Liver (tissue), 9 donors: ENCODE measurements around the gene SLC36A3. TPM values are rescaled to one million over a fixed set of nuclear protein-coding genes. Genes with fewer than 3 reads are reported as not detected.

Experiments used
- DNase-seq: peaks from one replicate; pipeline ENCODE4 v3.0.0-alpha.2; 2017; ENCODE audit warnings: low spot score
- H3K27ac ChIP-seq, 2 donors: one replicate each; pipeline ENCODE4 v1.7.0; 2013; ENCODE audit warnings: inconsistent platforms in 2 of 2, low read length in 2 of 2, control low read depth in 1 of 2, low read depth in 1 of 2, mild to moderate bottlenecking in 1 of 2
- H3K27me3 ChIP-seq, 4 donors: one replicate each; pipeline versions ENCODE4 v1.6.1 to v1.7.0; 2013; ENCODE audit warnings: low read length in 3 of 4, inconsistent platforms in 1 of 4, mild to moderate bottlenecking in 1 of 4, moderate library complexity in 1 of 4; ENCODE audit not compliant: control insufficient read depth in 4 of 4, insufficient read depth in 4 of 4
- H3K36me3 ChIP-seq, 4 donors: one replicate each; pipeline versions ENCODE4 v1.6.1 to v1.7.0; 2013; ENCODE audit warnings: low read length in 3 of 4, mild to moderate bottlenecking in 3 of 4, low read depth in 1 of 4, moderate library complexity in 1 of 4; ENCODE audit not compliant: control insufficient read depth in 4 of 4, insufficient read depth in 3 of 4
- H3K4me1 ChIP-seq, 4 donors: one replicate each; pipeline versions ENCODE4 v1.6.1 to v1.7.0; 2013; ENCODE audit warnings: low read length in 3 of 4, mild to moderate bottlenecking in 3 of 4, moderate library complexity in 1 of 4; ENCODE audit not compliant: control insufficient read depth in 4 of 4, insufficient read depth in 4 of 4
- H3K4me3 ChIP-seq, 3 donors: one replicate each; pipeline versions ENCODE4 v1.6.1 to v1.7.0; 2013; ENCODE audit warnings: low read length in 3 of 3, control low read depth in 1 of 3, low read depth in 1 of 3, mild to moderate bottlenecking in 1 of 3
- H3K9ac ChIP-seq, 2 donors: one replicate each; pipeline ENCODE4 v1.7.0; 2013; ENCODE audit warnings: low read length in 2 of 2, mild to moderate bottlenecking in 2 of 2, moderate library complexity in 2 of 2, control low read depth in 1 of 2, low read depth in 1 of 2
- H3K9me3 ChIP-seq, 4 donors: one replicate each; pipeline versions ENCODE4 v1.6.1 to v1.7.0; 2013; ENCODE audit warnings: low read length in 3 of 4; ENCODE audit not compliant: control insufficient read depth in 4 of 4
- EGR1 ChIP-seq, 2 donors: IDR thresholded peaks; 2 replicates each; pipeline ENCODE4 v1.6.1; 2016 to 2018; ENCODE audit warnings: antibody characterized with exemption in 2 of 2, low read depth in 2 of 2
- FOXA1 ChIP-seq: IDR thresholded peaks from 2 replicates; pipeline ENCODE4 v1.6.1; 2016; ENCODE audit warnings: antibody characterized with exemption
- FOXA2 ChIP-seq: IDR thresholded peaks from 2 replicates; pipeline ENCODE4 v1.6.1; 2016; ENCODE audit warnings: antibody characterized with exemption
- HNF4A ChIP-seq, 2 donors: conservative IDR thresholded peaks; 2 replicates each; pipeline ENCODE4 v1.6.1; 2016; ENCODE audit warnings: antibody characterized with exemption in 2 of 2, mild to moderate bottlenecking in 2 of 2
- HNF4G ChIP-seq: IDR thresholded peaks from 2 replicates; pipeline ENCODE4 v1.6.1; 2016; ENCODE audit warnings: antibody characterized with exemption
- JUND ChIP-seq, 2 donors: IDR thresholded peaks; 2 replicates each; pipeline ENCODE4 v1.6.1; 2016; ENCODE audit warnings: antibody characterized with exemption in 2 of 2
- MAX ChIP-seq: IDR thresholded peaks from 2 replicates; pipeline ENCODE4 v1.6.1; 2016; ENCODE audit warnings: antibody characterized with exemption
- NR2F2 ChIP-seq: IDR thresholded peaks from 2 replicates; pipeline ENCODE4 v1.6.1; 2016; ENCODE audit warnings: antibody characterized with exemption
- RAD21 ChIP-seq, 2 donors: IDR thresholded peaks; 2 replicates each; pipeline ENCODE4 v1.6.1; 2016; ENCODE audit warnings: antibody characterized with exemption in 2 of 2, mild to moderate bottlenecking in 2 of 2
- RXRA ChIP-seq, 2 donors: IDR thresholded peaks; 2 replicates each; pipeline ENCODE4 v1.6.1; 2017 to 2018; ENCODE audit warnings: antibody characterized with exemption in 2 of 2, mild to moderate bottlenecking in 1 of 2
- SP1 ChIP-seq: IDR thresholded peaks from 2 replicates; pipeline ENCODE4 v1.6.1; 2018; ENCODE audit warnings: antibody characterized with exemption, mild to moderate bottlenecking
- TAF1 ChIP-seq: conservative IDR thresholded peaks from 2 replicates; pipeline ENCODE4 v1.6.1; 2016; ENCODE audit warnings: antibody characterized with exemption, mild to moderate bottlenecking
- YY1 ChIP-seq: IDR thresholded peaks from 2 replicates; pipeline ENCODE4 v1.6.1; 2016; ENCODE audit warnings: antibody characterized with exemption, mild to moderate bottlenecking
- WGBS: extraction: QIAGEN DNeasy Blood & Tissue Kit; methylation state at CpG from one replicate; pipeline ENCODE4 v1.1.7; 2013; 5-methylcytosine and 5-hydroxymethylcytosine counted together
- polyA plus RNA-seq, 2 donors: library from polyadenylated mRNA; stranded (reverse) in 1 of 2; unstranded in 1 of 2; fragments of 200-250 nt in 1 of 2; fragments of >200 nt in 1 of 2; fragmentation: Nextera tagmentation in 1 of 2; extraction: Ambion mirVana in 1 of 2; gene quantifications; one replicate each; pipeline versions ENCODE4 v1.2.1 to v1.2.3, GENCODE V29; 2013 to 2015
- total RNA-seq, 2 donors: library from RNA; depleted of rRNA; stranded (reverse); fragments of >200 nt; gene quantifications; one replicate each; pipeline ENCODE4 v1.2.3, GENCODE V29; 2014
- TF ChIP-seq, protein P1 (sequence below): IDR thresholded peaks from 2 replicates; pipeline ENCODE4 v1.6.1; 2016; ENCODE audit warnings: antibody characterized with exemption, mild to moderate bottlenecking
- TF ChIP-seq, protein P2 (sequence below): fragments of 150-350 bp; IDR thresholded peaks from 2 replicates; pipeline ENCODE4 v1.5.1; 2017; ENCODE audit warnings: improper control_type of control experiment, low read depth, low read length; ENCODE audit not compliant: missing input control
- TF ChIP-seq, protein P3 (sequence below): IDR thresholded peaks from 2 replicates; pipeline ENCODE4 v1.6.1; 2016; ENCODE audit warnings: antibody characterized with exemption
- TF ChIP-seq, protein P4 (sequence below): IDR thresholded peaks from 2 replicates; pipeline ENCODE4 v1.6.1; 2016; ENCODE audit warnings: antibody characterized with exemption
- donor health status: healthy.
- donor health status: healthy.
- donor health status: healthy.
- donor health status: healthy.
- donor health status: healthy.

Gene SLC36A3
- total and polyA plus RNA-seq, 4 donors = not detected

DNA sequence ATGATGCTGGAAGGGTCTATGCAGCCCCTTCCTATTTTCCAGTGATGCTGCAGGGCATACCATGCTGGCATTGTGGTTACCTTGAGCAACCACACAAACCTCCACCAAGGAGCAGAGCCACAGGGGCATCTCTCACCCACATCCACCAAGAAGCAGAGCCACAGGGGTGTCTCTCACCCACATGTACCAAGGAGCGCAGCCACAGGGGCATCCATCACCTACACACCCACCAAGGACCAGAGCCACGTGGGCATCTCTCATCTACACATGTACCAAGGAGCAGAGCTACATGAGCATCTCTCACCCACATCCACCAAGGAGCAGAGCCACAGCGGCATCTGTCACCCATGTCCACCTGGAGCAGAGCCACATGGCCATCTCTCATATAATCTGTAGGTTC lies 59.4 kb downstream of the SLC36A3 start:
- TF ChIP-seq, protein P1, sequence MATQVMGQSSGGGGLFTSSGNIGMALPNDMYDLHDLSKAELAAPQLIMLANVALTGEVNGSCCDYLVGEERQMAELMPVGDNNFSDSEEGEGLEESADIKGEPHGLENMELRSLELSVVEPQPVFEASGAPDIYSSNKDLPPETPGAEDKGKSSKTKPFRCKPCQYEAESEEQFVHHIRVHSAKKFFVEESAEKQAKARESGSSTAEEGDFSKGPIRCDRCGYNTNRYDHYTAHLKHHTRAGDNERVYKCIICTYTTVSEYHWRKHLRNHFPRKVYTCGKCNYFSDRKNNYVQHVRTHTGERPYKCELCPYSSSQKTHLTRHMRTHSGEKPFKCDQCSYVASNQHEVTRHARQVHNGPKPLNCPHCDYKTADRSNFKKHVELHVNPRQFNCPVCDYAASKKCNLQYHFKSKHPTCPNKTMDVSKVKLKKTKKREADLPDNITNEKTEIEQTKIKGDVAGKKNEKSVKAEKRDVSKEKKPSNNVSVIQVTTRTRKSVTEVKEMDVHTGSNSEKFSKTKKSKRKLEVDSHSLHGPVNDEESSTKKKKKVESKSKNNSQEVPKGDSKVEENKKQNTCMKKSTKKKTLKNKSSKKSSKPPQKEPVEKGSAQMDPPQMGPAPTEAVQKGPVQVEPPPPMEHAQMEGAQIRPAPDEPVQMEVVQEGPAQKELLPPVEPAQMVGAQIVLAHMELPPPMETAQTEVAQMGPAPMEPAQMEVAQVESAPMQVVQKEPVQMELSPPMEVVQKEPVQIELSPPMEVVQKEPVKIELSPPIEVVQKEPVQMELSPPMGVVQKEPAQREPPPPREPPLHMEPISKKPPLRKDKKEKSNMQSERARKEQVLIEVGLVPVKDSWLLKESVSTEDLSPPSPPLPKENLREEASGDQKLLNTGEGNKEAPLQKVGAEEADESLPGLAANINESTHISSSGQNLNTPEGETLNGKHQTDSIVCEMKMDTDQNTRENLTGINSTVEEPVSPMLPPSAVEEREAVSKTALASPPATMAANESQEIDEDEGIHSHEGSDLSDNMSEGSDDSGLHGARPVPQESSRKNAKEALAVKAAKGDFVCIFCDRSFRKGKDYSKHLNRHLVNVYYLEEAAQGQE = no peak
- TF ChIP-seq FOXA1 = no peak
- no peak for TF ChIP-seq RXRA (IDR thresholded peaks at IDR 0.05)
- TF ChIP-seq HNF4A (conservative IDR thresholded peaks at IDR 0.05) = no peak
- H3K4me3 ChIP-seq = no peak overlapping the region
- no peak overlapping the region for H3K27ac ChIP-seq
- H3K9me3 ChIP-seq = no peaks in the 10 kb centered on the region
- 95% methylated on average over 3 of the region's 3 CpGs for WGBS
- H3K9ac ChIP-seq = no peak overlapping the region
- no peak for DNase-seq
- H3K36me3 ChIP-seq = no peaks in the 10 kb centered on the region
- peaks cover 3 to 6% (median 5%) of the 10 kb centered on the region in 4 donors for H3K4me1 ChIP-seq
- H3K27me3 ChIP-seq = no peaks in the 10 kb centered on the region

GRCh38 chr5:151243564-151243963 lies 60.0 kb downstream of the SLC36A3 start:
- H3K27me3 ChIP-seq = no peaks in the 10 kb centered on the region
- TF ChIP-seq RAD21 (IDR thresholded peaks at IDR 0.05) = no peak
- no peak for TF ChIP-seq HNF4G
- no peak for TF ChIP-seq FOXA2
- TF ChIP-seq, protein P2, sequence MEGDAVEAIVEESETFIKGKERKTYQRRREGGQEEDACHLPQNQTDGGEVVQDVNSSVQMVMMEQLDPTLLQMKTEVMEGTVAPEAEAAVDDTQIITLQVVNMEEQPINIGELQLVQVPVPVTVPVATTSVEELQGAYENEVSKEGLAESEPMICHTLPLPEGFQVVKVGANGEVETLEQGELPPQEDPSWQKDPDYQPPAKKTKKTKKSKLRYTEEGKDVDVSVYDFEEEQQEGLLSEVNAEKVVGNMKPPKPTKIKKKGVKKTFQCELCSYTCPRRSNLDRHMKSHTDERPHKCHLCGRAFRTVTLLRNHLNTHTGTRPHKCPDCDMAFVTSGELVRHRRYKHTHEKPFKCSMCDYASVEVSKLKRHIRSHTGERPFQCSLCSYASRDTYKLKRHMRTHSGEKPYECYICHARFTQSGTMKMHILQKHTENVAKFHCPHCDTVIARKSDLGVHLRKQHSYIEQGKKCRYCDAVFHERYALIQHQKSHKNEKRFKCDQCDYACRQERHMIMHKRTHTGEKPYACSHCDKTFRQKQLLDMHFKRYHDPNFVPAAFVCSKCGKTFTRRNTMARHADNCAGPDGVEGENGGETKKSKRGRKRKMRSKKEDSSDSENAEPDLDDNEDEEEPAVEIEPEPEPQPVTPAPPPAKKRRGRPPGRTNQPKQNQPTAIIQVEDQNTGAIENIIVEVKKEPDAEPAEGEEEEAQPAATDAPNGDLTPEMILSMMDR = no peak
- no peak for TF ChIP-seq RXRA (IDR thresholded peaks at IDR 0.05)
- TF ChIP-seq MAX = no peak
- TF ChIP-seq, protein P3, sequence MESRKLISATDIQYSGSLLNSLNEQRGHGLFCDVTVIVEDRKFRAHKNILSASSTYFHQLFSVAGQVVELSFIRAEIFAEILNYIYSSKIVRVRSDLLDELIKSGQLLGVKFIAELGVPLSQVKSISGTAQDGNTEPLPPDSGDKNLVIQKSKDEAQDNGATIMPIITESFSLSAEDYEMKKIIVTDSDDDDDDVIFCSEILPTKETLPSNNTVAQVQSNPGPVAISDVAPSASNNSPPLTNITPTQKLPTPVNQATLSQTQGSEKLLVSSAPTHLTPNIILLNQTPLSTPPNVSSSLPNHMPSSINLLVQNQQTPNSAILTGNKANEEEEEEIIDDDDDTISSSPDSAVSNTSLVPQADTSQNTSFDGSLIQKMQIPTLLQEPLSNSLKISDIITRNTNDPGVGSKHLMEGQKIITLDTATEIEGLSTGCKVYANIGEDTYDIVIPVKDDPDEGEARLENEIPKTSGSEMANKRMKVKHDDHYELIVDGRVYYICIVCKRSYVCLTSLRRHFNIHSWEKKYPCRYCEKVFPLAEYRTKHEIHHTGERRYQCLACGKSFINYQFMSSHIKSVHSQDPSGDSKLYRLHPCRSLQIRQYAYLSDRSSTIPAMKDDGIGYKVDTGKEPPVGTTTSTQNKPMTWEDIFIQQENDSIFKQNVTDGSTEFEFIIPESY = no peak
- TF ChIP-seq EGR1 (IDR thresholded peaks at IDR 0.05; ENCODE audit: low read depth in 2 of 2) = no peak
- TF ChIP-seq NR2F2 = no peak
- TF ChIP-seq FOXA1 = no peak
- TF ChIP-seq SP1 = no peak
- no peak for TF ChIP-seq YY1
- no peak for TF ChIP-seq JUND (IDR thresholded peaks at IDR 0.05)
- TF ChIP-seq, protein P4, sequence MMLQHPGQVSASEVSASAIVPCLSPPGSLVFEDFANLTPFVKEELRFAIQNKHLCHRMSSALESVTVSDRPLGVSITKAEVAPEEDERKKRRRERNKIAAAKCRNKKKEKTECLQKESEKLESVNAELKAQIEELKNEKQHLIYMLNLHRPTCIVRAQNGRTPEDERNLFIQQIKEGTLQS = no peak
- TF ChIP-seq, protein P1 = no peak
- TF ChIP-seq TAF1 = no peak
- DNase-seq = no peak
- no peak overlapping the region for H3K27ac ChIP-seq
- 94% methylated on average over 4 of the region's 4 CpGs for WGBS
- no peaks in the 10 kb centered on the region for H3K9me3 ChIP-seq
- no peaks in the 10 kb centered on the region for H3K4me1 ChIP-seq
- H3K36me3 ChIP-seq = no peaks in the 10 kb centered on the region
- no peak overlapping the region for H3K4me3 ChIP-seq
- H3K9ac ChIP-seq = no peak overlapping the region
